ENCODE measurements around the gene ZSWIM1. TPM values are rescaled to one million over a fixed set of nuclear protein-coding genes. Genes with fewer than 3 reads are reported as not detected.

Gene ZSWIM1
- total and polyA plus RNA-seq, 2 of the 13 experiments (the other 11 are each of a cell fraction or from before 2014, with no cell fraction given), result 9.5 to 11.7 TPM

- TF ChIP-seq ZNF383 (CRISPR knock-in tag; IDR thresholded peaks at IDR 0.05; ENCODE audit: borderline replicate concordance) (no peak), ZBTB21 (CRISPR knock-in tag; IDR thresholded peaks at IDR 0.05) (no peak), NFYC (CRISPR knock-in tag; IDR thresholded peaks at IDR 0.05) (no peak), PITX1 (CRISPR knock-in tag; IDR thresholded peaks at IDR 0.05) (peak; percentile 44), MAF1 (CRISPR knock-in tag; IDR thresholded peaks at IDR 0.05; ENCODE audit: borderline replicate concordance) (no peak; the same call in 1 of the 2 replicates), ZNF550 (CRISPR knock-in tag; IDR thresholded peaks at IDR 0.05; ENCODE audit: borderline replicate concordance) (no peak), ZNF547 (CRISPR knock-in tag; IDR thresholded peaks at IDR 0.05) (no peak), KLF6 (CRISPR knock-in tag; IDR thresholded peaks at IDR 0.05) (0 out of 2 replicates have a peak, but pooled peaks have one; percentile 17), ZNF264 (CRISPR knock-in tag; IDR thresholded peaks at IDR 0.05) (peak; percentile 27; the same call in 1 of the 2 replicates), ELF1 (CRISPR knock-in tag; IDR thresholded peaks at IDR 0.05) (peak; percentile 84), ZNF256 (CRISPR knock-in tag; conservative IDR thresholded peaks at IDR 0.05) (no peak), ZNF207 (IDR thresholded peaks at IDR 0.05; ENCODE audit: borderline replicate concordance) (no peak), SRY (CRISPR knock-in tag; IDR thresholded peaks at IDR 0.05) (peak; percentile 75; the same call in 1 of the 2 replicates), ZNF777 (CRISPR knock-in tag; IDR thresholded peaks at IDR 0.05) (no peak), NR2C2 (CRISPR knock-in tag; IDR thresholded peaks at IDR 0.05; ENCODE audit: borderline replicate concordance) (0 out of 2 replicates have a peak, but pooled peaks have one; percentile 44), ARID2 (CRISPR knock-in tag; IDR thresholded peaks at IDR 0.05; ENCODE audit: borderline replicate concordance) (no peak), CEBPG (CRISPR knock-in tag; IDR thresholded peaks at IDR 0.05) (peak; percentile 64), MXI1 (IDR thresholded peaks at IDR 0.05; ENCODE audit: borderline replicate concordance, low read depth, low read length) (peak; percentile 33; the same call in 1 of the 3 replicates), HNRNPUL1 (IDR thresholded peaks at IDR 0.05; ENCODE audit: low read depth, low read length) (no peak), HDAC1 (CRISPR knock-in tag; IDR thresholded peaks at IDR 0.05) (peak; percentile 71), ARHGAP35 (CRISPR knock-in tag; IDR thresholded peaks at IDR 0.05; ENCODE audit: borderline replicate concordance) (0 out of 2 replicates have a peak, but pooled peaks have one; percentile 19), HNF4A (CRISPR knock-in tag; IDR thresholded peaks at IDR 0.05) (peak; percentile 96), ZBTB37 (CRISPR knock-in tag; IDR thresholded peaks at IDR 0.05) (no peak), MEF2D (CRISPR knock-in tag; IDR thresholded peaks at IDR 0.05) (peak; percentile 75), ZNF484 (CRISPR knock-in tag; IDR thresholded peaks at IDR 0.05; ENCODE audit: borderline replicate concordance, low read depth) (no peak)
- TF ChIP-seq, protein P1, sequence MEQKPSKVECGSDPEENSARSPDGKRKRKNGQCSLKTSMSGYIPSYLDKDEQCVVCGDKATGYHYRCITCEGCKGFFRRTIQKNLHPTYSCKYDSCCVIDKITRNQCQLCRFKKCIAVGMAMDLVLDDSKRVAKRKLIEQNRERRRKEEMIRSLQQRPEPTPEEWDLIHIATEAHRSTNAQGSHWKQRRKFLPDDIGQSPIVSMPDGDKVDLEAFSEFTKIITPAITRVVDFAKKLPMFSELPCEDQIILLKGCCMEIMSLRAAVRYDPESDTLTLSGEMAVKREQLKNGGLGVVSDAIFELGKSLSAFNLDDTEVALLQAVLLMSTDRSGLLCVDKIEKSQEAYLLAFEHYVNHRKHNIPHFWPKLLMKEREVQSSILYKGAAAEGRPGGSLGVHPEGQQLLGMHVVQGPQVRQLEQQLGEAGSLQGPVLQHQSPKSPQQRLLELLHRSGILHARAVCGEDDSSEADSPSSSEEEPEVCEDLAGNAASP (CRISPR knock-in tag; IDR thresholded peaks at IDR 0.05; ENCODE audit: borderline replicate concordance), result peak; percentile 65
- TF ChIP-seq, protein P2, sequence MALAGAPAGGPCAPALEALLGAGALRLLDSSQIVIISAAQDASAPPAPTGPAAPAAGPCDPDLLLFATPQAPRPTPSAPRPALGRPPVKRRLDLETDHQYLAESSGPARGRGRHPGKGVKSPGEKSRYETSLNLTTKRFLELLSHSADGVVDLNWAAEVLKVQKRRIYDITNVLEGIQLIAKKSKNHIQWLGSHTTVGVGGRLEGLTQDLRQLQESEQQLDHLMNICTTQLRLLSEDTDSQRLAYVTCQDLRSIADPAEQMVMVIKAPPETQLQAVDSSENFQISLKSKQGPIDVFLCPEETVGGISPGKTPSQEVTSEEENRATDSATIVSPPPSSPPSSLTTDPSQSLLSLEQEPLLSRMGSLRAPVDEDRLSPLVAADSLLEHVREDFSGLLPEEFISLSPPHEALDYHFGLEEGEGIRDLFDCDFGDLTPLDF (CRISPR knock-in tag; IDR thresholded peaks at IDR 0.05), result no peak
- TF ChIP-seq, protein P3, sequence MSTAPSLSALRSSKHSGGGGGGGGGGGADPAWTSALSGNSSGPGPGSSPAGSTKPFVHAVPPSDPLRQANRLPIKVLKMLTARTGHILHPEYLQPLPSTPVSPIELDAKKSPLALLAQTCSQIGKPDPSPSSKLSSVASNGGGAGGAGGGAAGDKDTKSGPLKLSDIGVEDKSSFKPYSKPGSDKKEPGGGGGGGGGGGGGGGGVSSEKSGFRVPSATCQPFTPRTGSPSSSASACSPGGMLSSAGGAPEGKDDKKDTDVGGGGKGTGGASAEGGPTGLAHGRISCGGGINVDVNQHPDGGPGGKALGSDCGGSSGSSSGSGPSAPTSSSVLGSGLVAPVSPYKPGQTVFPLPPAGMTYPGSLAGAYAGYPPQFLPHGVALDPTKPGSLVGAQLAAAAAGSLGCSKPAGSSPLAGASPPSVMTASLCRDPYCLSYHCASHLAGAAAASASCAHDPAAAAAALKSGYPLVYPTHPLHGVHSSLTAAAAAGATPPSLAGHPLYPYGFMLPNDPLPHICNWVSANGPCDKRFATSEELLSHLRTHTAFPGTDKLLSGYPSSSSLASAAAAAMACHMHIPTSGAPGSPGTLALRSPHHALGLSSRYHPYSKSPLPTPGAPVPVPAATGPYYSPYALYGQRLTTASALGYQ (CRISPR knock-in tag; IDR thresholded peaks at IDR 0.05), result no peak
These were observed 28.3 kb downstream of the ZSWIM1 start (continued) for GRCh38 chr20:45909336-45909808.
